GM23338 (cell line): ENCODE data around the gene AP2A2. TPM values are rescaled to one million over a fixed set of nuclear protein-coding genes. Genes with fewer than 3 reads are reported as not detected.

Source experiments
- ATAC-seq: fragments of 200-7000 bp; cut with Tn5 transposase; 3 replicates; pipeline ENCODE4 v1.9.1; 2020
- DNase-seq: peaks from one replicate; pipeline ENCODE4 v3.0.0-alpha.2; 2015; ENCODE audit warnings: low spot score
- H2AFZ ChIP-seq: fragments of 200-600 bp; sonication (generic); 2 replicates; pipeline ENCODE4 v1.8.0; 2016; ENCODE audit warnings: antibody characterized with exemption, mild to moderate bottlenecking, moderate library complexity
- H3F3A ChIP-seq: fragments of 200-600 bp; sonication (generic); replicated peaks from 2 replicates; pipeline ENCODE4 v1.8.0; 2017; ENCODE audit warnings: antibody characterized with exemption, mixed run types, low read depth
- H3K27ac ChIP-seq: fragments of 200-600 bp; sonication (generic); 2 replicates; pipeline ENCODE4 v1.6.1; 2016; ENCODE audit warnings: low read depth
- H3K27me3 ChIP-seq: fragments of 200-600 bp; sonication (generic); 2 replicates; pipeline ENCODE4 v1.8.0; 2016; ENCODE audit warnings: mild to moderate bottlenecking, mixed run types, moderate library complexity; ENCODE audit not compliant: insufficient read depth
- H3K36me3 ChIP-seq: fragments of 200-600 bp; sonication (generic); 2 replicates; pipeline ENCODE4 v1.8.0; 2016; ENCODE audit warnings: mild to moderate bottlenecking; ENCODE audit not compliant: insufficient read depth
- H3K4me1 ChIP-seq: fragments of 200-600 bp; sonication (generic); 2 replicates; pipeline ENCODE4 v1.8.0; 2016; ENCODE audit warnings: mild to moderate bottlenecking, moderate library complexity; ENCODE audit not compliant: insufficient read depth
- H3K4me2 ChIP-seq: fragments of 200-600 bp; sonication (generic); 2 replicates; pipeline ENCODE4 v1.7.1; 2017; ENCODE audit warnings: mixed run types
- H3K4me3 ChIP-seq: fragments of 200-600 bp; sonication (generic); 2 replicates; pipeline ENCODE4 v1.6.1; 2016; ENCODE audit warnings: mixed run types
- H3K79me2 ChIP-seq: fragments of 200-600 bp; sonication (generic); replicated peaks from 2 replicates; pipeline ENCODE4 v1.8.0; 2017; ENCODE audit warnings: mild to moderate bottlenecking; ENCODE audit not compliant: insufficient read depth
- H3K9me2 ChIP-seq: fragments of 200-600 bp; sonication (generic); 2 replicates; pipeline ENCODE4 v1.8.0; 2017; ENCODE audit not compliant: insufficient read depth
- H4K20me1 ChIP-seq: fragments of 200-600 bp; sonication (generic); replicated peaks from 2 replicates; pipeline ENCODE4 v1.8.0; 2017; ENCODE audit warnings: mild to moderate bottlenecking; ENCODE audit not compliant: insufficient read depth
- H3K27ac Mint-ChIP-seq: 2 replicates; pipeline ENCODE4 v1.8.0; 2020; ENCODE audit warnings: inconsistent platforms, mild to moderate bottlenecking, moderate library complexity, mixed read lengths
- H3K27me3 Mint-ChIP-seq: 3 replicates; pipeline ENCODE4 v1.8.0; 2022; ENCODE audit warnings: low read depth, mild to moderate bottlenecking, moderate library complexity, mixed read lengths, inconsistent platforms; ENCODE audit not compliant: insufficient read depth, poor library complexity
- H3K36me3 Mint-ChIP-seq: 3 replicates; pipeline ENCODE4 v1.8.0; 2021; ENCODE audit warnings: low read depth, mild to moderate bottlenecking, inconsistent platforms, moderate library complexity, mixed read lengths
- H3K4me1 Mint-ChIP-seq: 3 replicates; pipeline ENCODE4 v1.8.0; 2020; ENCODE audit warnings: mild to moderate bottlenecking, inconsistent platforms, mixed read lengths
- H3K4me3 Mint-ChIP-seq: 3 replicates; pipeline ENCODE4 v1.8.0; 2021; ENCODE audit warnings: moderate library complexity, mild to moderate bottlenecking, inconsistent platforms, mixed read lengths
- H3K9me3 Mint-ChIP-seq: 3 replicates; pipeline ENCODE4 v1.8.0; 2020; ENCODE audit warnings: moderate library complexity, mild to moderate bottlenecking, inconsistent platforms, mixed read lengths
- CREB1 ChIP-seq: fragments of 250-450 bp; sonication (Bioruptor Pico); IDR thresholded peaks from 2 replicates; pipeline ENCODE4 v1.5.0; 2020; ENCODE audit warnings: low read depth, mild to moderate bottlenecking, moderate library complexity
- CTCF ChIP-seq, 2 experiments: fragments of 200-600 bp in 1 of 2; sonication (generic) in 1 of 2; conservative IDR thresholded peaks; 2 replicates each; pipeline versions ENCODE4 v1.5.1 to v1.6.1; 2016 to 2017; ENCODE audit warnings: antibody characterized with exemption in 2 of 2, low read depth in 2 of 2, mild to moderate bottlenecking in 2 of 2, moderate library complexity in 1 of 2
- EZH2 ChIP-seq: fragments of 200-600 bp; sonication (generic); IDR thresholded peaks from one replicate; pipeline ENCODE4 v1.8.0; 2017; ENCODE audit warnings: antibody characterized with exemption, mild to moderate bottlenecking, low read depth; ENCODE audit not compliant: unreplicated experiment
- EZH2phosphoT487 ChIP-seq: fragments of 200-600 bp; sonication (generic); IDR thresholded peaks from one replicate; pipeline ENCODE4 v1.8.1; 2018; ENCODE audit warnings: antibody characterized with exemption; ENCODE audit not compliant: unreplicated experiment
- JUNB ChIP-seq: IDR thresholded peaks from one replicate; pipeline ENCODE4 v1.6.1; 2016; ENCODE audit warnings: antibody characterized with exemption; ENCODE audit not compliant: unreplicated experiment
- NANOG ChIP-seq: IDR thresholded peaks from 2 replicates; pipeline ENCODE4 v1.6.1; 2016; ENCODE audit warnings: antibody characterized with exemption, borderline replicate concordance
- POLR2AphosphoS5 ChIP-seq: IDR thresholded peaks from 2 replicates; pipeline ENCODE4 v1.6.1; 2016; ENCODE audit warnings: antibody characterized with exemption, low read depth
- REST ChIP-seq: IDR thresholded peaks from one replicate; pipeline ENCODE4 v1.6.1; 2018; ENCODE audit warnings: antibody characterized with exemption; ENCODE audit not compliant: unreplicated experiment
- STAT1 ChIP-seq: IDR thresholded peaks from one replicate; pipeline ENCODE4 v1.6.1; 2016; ENCODE audit warnings: antibody characterized with exemption; ENCODE audit not compliant: unreplicated experiment
- ZNF114 ChIP-seq: fragments of 250-450 bp; sonication (Bioruptor Pico); IDR thresholded peaks from 2 replicates; pipeline ENCODE4 v1.5.0; 2020; ENCODE audit warnings: mild to moderate bottlenecking, moderate library complexity
- ZNF331 ChIP-seq: fragments of 250-450 bp; sonication (Bioruptor Pico); IDR thresholded peaks from 2 replicates; pipeline ENCODE4 v1.5.0; 2020; ENCODE audit warnings: low read depth, mild to moderate bottlenecking, moderate library complexity
- polyA plus RNA-seq: library from polyadenylated mRNA; unstranded; fragments of >200 nt; fragmentation: Nextera tagmentation; extraction: Ambion mirVana; gene quantifications from 2 replicates; pipeline ENCODE4 v1.2.1, GENCODE V29; 2016
- total RNA-seq: library from RNA; depleted of rRNA; stranded (reverse); fragments of >200 nt; shearing (Covaris generic); gene quantifications from 2 replicates; pipeline ENCODE4 v1.2.3, GENCODE V29; 2014

Gene AP2A2
- total and polyA plus RNA-seq, 2 experiments from 2014 or later = 23.7 to 47.5 TPM

GRCh38 chr11:1009991-1010390, 84.3 kb downstream of the AP2A2 start:
- H3K9me2 ChIP-seq = no peaks in the 10 kb centered on the region
- H3K27ac ChIP-seq = no peak overlapping the region
- no peak for DNase-seq
- no peak overlapping the region for H3K27ac Mint-ChIP-seq
- H3K4me3 ChIP-seq = no peak overlapping the region
- no peaks in the 10 kb centered on the region for H3F3A ChIP-seq
- peaks cover 5% of the 10 kb centered on the region; the same call in 1 of the 2 replicates for H3K36me3 ChIP-seq
- no peak overlapping the region for H3K4me3 Mint-ChIP-seq
- no peaks in the 10 kb centered on the region; the same call in 2 of the 3 replicates for H3K9me3 Mint-ChIP-seq
- no peaks in the 10 kb centered on the region for H3K4me1 ChIP-seq
- TF ChIP-seq STAT1 (no peak), CREB1 (no peak), NANOG (no peak), ZNF331 (no peak), JUNB (no peak), POLR2AphosphoS5 (no peak), CTCF (conservative IDR thresholded peaks at IDR 0.05; ENCODE audit: low read depth in 2 of 2) (no peak), REST (no peak), ZNF114 (CRISPR knock-in tag) (no peak), EZH2phosphoT487 (no peak)
- H3K27me3 ChIP-seq = no peaks in the 10 kb centered on the region
- H3K4me2 ChIP-seq = no peak overlapping the region
- H3K36me3 Mint-ChIP-seq = peaks cover 30% of the 10 kb centered on the region
- no peaks in the 10 kb centered on the region for H3K79me2 ChIP-seq
- peaks cover 6% of the 10 kb centered on the region for H4K20me1 ChIP-seq
- no peak for ATAC-seq
- peaks cover 8% of the 10 kb centered on the region for H3K27me3 Mint-ChIP-seq
- no peak overlapping the region for H2AFZ ChIP-seq
- no peaks in the 10 kb centered on the region; the same call in 2 of the 3 replicates for H3K4me1 Mint-ChIP-seq

- no peak overlapping the region for H3K4me3 ChIP-seq
- no peak overlapping the region for H3K27ac ChIP-seq
- no peak for DNase-seq
- Mint-ChIP-seq H3K27ac (no peak overlapping the region), H3K4me1 (no peaks in the 10 kb centered on the region), H3K27me3 (peaks cover 7% of the 10 kb centered on the region), H3K36me3 (peaks cover 24% of the 10 kb centered on the region), H3K4me3 (no peak overlapping the region), H3K9me3 (no peaks in the 10 kb centered on the region; the same call in 1 of the 3 replicates)
- no peaks in the 10 kb centered on the region for H3K79me2 ChIP-seq
- H3K27me3 ChIP-seq = no peaks in the 10 kb centered on the region
- H3K36me3 ChIP-seq = no peaks in the 10 kb centered on the region
- no peaks in the 10 kb centered on the region for H3F3A ChIP-seq
- no peak overlapping the region for H3K4me2 ChIP-seq
- no peaks in the 10 kb centered on the region; the same call in 1 of the 2 replicates for H4K20me1 ChIP-seq
- no peak overlapping the region for H2AFZ ChIP-seq
- no peak for ATAC-seq
- no peaks in the 10 kb centered on the region for H3K9me2 ChIP-seq
- no peaks in the 10 kb centered on the region for H3K4me1 ChIP-seq
- TF ChIP-seq EZH2 = no peak
Measured at GRCh38 chr11:1010551-1011319, 85.1 kb downstream of the AP2A2 start.
